Activated CD8-positive, alpha-beta memory T cell treated with anti-CD3 and anti-CD28 coated beads, Interleukin-2, amount 50 U/mL, for 24 hours (primary cell): Measurements from ENCODE around the gene LEP.

Experiments used
- DNase-seq: peaks from one replicate; pipeline ENCODE4 v3.0.0-alpha.2; 2020; ENCODE audit errors: extremely low read depth

The LEP gene

GRCh38 chr7:128244861-128245260, 3.8 kb downstream of the LEP start:
- no peak for DNase-seq

GRCh38 chr7:128247108-128247507, 6.0 kb downstream of the LEP start:
- no peak for DNase-seq

GRCh38 chr7:128247640-128248194, 6.6 kb downstream of the LEP start:
- DNase-seq = no peak

GRCh38 chr7:128251337-128251736, 10.3 kb downstream of the LEP start:
- DNase-seq = no peak

GRCh38 chr7:128253701-128254100, 12.6 kb downstream of the LEP start:
- DNase-seq = no peak

GRCh38 chr7:128254470-128254869, 13.4 kb downstream of the LEP start:
- DNase-seq = no peak

GRCh38 chr7:128255271-128255670, 14.2 kb downstream of the LEP start:
- DNase-seq = no peak

GRCh38 chr7:128257458-128257857, 16.4 kb downstream of the LEP start:
- DNase-seq = no peak

- no peak for DNase-seq
Observed at GRCh38 chr7:128259131-128260061, 18.3 kb downstream of the LEP start.

GRCh38 chr7:128260069-128260795, 19.2 kb downstream of the LEP start:
- DNase-seq = no peak

GRCh38 chr7:128262273-128263028, 21.4 kb downstream of the LEP start:
- no peak for DNase-seq

GRCh38 chr7:128263420-128263819, 22.3 kb downstream of the LEP start:
- no peak for DNase-seq

- no peak for DNase-seq
Observed at GRCh38 chr7:128264477-128264876, 23.4 kb downstream of the LEP start.

GRCh38 chr7:128265156-128265905, 24.3 kb downstream of the LEP start:
- DNase-seq = no peak

GRCh38 chr7:128265906-128266300, 24.8 kb downstream of the LEP start:
- DNase-seq = no peak

GRCh38 chr7:128266529-128266882, 25.4 kb downstream of the LEP start:
- DNase-seq = no peak

- DNase-seq = no peak
Observed at GRCh38 chr7:128266883-128267594, 26.0 kb downstream of the LEP start.

GRCh38 chr7:128267595-128267924, 26.5 kb downstream of the LEP start:
- DNase-seq = no peak

GRCh38 chr7:128268233-128268632, 27.2 kb downstream of the LEP start:
- no peak for DNase-seq

GRCh38 chr7:128270826-128271272, 29.8 kb downstream of the LEP start:
- no peak for DNase-seq

- no peak for DNase-seq
Observed at GRCh38 chr7:128271471-128271941, 30.4 kb downstream of the LEP start.
